Ascending aorta (tissue), 2 donors: ENCODE data around the gene HNF4A. TPM values are rescaled to one million over a fixed set of nuclear protein-coding genes. Genes with fewer than 3 reads are reported as not detected.

Experiments
- DNase-seq, 2 donors: peaks; one replicate each; pipeline ENCODE4 v3.0.0-alpha.2; 2019; ENCODE audit warnings: low spot score in 2 of 2
- H3K27ac ChIP-seq, 2 donors: fragments of 200-600 bp; sonication (generic); one replicate each; pipeline ENCODE4 v1.5.1; 2016 to 2017; ENCODE audit warnings: mild to moderate bottlenecking in 1 of 2
- H3K27me3 ChIP-seq: fragments of 200-600 bp; sonication (generic); one replicate; pipeline ENCODE4 v1.5.1; 2017
- H3K36me3 ChIP-seq, 2 donors: fragments of 200-600 bp; sonication (generic); one replicate each; pipeline ENCODE4 v1.5.1; 2016
- H3K4me1 ChIP-seq, 2 donors: fragments of 200-600 bp; sonication (generic); one replicate each; pipeline ENCODE4 v1.5.1; 2016 to 2017; ENCODE audit warnings: mild to moderate bottlenecking in 1 of 2
- H3K4me3 ChIP-seq, 2 donors: fragments of 200-600 bp; sonication (generic); one replicate each; pipeline ENCODE4 v1.5.1; 2016 to 2017; ENCODE audit warnings: mild to moderate bottlenecking in 1 of 2
- H3K9me3 ChIP-seq, 2 donors: fragments of 200-600 bp; sonication (generic); one replicate each; pipeline ENCODE4 v1.5.1; 2016
- CTCF ChIP-seq, 3 experiments: fragments of 200-600 bp in 2 of 3; fragments of 450-650 bp in 1 of 3; sonication (generic) in 2 of 3; IDR thresholded peaks; one replicate each; pipeline ENCODE4 v1.5.1; 2016 to 2019; ENCODE audit warnings: antibody characterized with exemption in 3 of 3, mild to moderate bottlenecking in 1 of 3, moderate library complexity in 1 of 3
- intact Hi-C: fragments of 100-400 bp; cut with DNase I; formaldehyde crosslinking; loops from one replicate; pipeline ENCODE4 v1.15.1; 2023
- total RNA-seq: library from RNA; depleted of rRNA; stranded (reverse); fragments of >200 nt; gene quantifications from one replicate; pipeline ENCODE4 v1.1.0, GENCODE V29; 2016

Gene HNF4A
- total RNA-seq, 1 donor from 2014 or later: not detected

- Histone ChIP-seq H3K27me3 (no peaks in the 10 kb centered on the region), H3K4me1 (no peaks in the 10 kb centered on the region), H3K9me3 (no peaks in the 10 kb centered on the region), H3K36me3 (no peaks in the 10 kb centered on the region), H3K4me3 (no peak overlapping the region), H3K27ac (no peak overlapping the region)
- intact Hi-C loops: no loop called here
- DNase-seq: no peak
- no peak for TF ChIP-seq CTCF (IDR thresholded peaks at IDR 0.05)
Observed at GRCh38 chr20:44331201-44331600, 24.3 kb upstream of the HNF4A start.

- H3K27me3 ChIP-seq: no peaks in the 10 kb centered on the region
- no peak overlapping the region for H3K27ac ChIP-seq
- H3K36me3 ChIP-seq: no peaks in the 10 kb centered on the region
- intact Hi-C loops: no loop called here
- H3K4me1 ChIP-seq: no peaks in the 10 kb centered on the region
- no peak overlapping the region for H3K4me3 ChIP-seq
- TF ChIP-seq CTCF (IDR thresholded peaks at IDR 0.05): no peak
- no peak for DNase-seq
- H3K9me3 ChIP-seq: no peaks in the 10 kb centered on the region
Observed at GRCh38 chr20:44334306-44334705, 21.2 kb upstream of the HNF4A start.

- Histone ChIP-seq H3K27ac (no peak overlapping the region), H3K4me3 (no peak overlapping the region), H3K9me3 (no peaks in the 10 kb centered on the region), H3K27me3 (no peaks in the 10 kb centered on the region), H3K36me3 (no peaks in the 10 kb centered on the region), H3K4me1 (no peaks in the 10 kb centered on the region)
- intact Hi-C loops: no loop called here
- no peak for TF ChIP-seq CTCF (IDR thresholded peaks at IDR 0.05)
- no peak for DNase-seq
Observed at GRCh38 chr20:44334709-44335108, 20.8 kb upstream of the HNF4A start.

- intact Hi-C loops: no loop called here
Observed at GRCh38 chr20:44335675-44336074, 19.8 kb upstream of the HNF4A start.

GRCh38 chr20:44336086-44336485, 19.4 kb upstream of the HNF4A start:
- intact Hi-C loops: no loop called here
- no peak overlapping the region for H3K27ac ChIP-seq
- no peak for TF ChIP-seq CTCF (IDR thresholded peaks at IDR 0.05)
- H3K27me3 ChIP-seq: no peaks in the 10 kb centered on the region
- H3K36me3 ChIP-seq: no peaks in the 10 kb centered on the region
- no peaks in the 10 kb centered on the region for H3K9me3 ChIP-seq
- no peaks in the 10 kb centered on the region for H3K4me1 ChIP-seq
- H3K4me3 ChIP-seq: no peak overlapping the region
- no peak for DNase-seq

More at GRCh38 chr20:44335675-44336074, 19.8 kb upstream of the HNF4A start:
- no peaks in the 10 kb centered on the region for H3K4me1 ChIP-seq
- no peak overlapping the region for H3K4me3 ChIP-seq
- no peak overlapping the region for H3K27ac ChIP-seq
- no peak for TF ChIP-seq CTCF (IDR thresholded peaks at IDR 0.05)
- H3K9me3 ChIP-seq: no peaks in the 10 kb centered on the region
- no peak for DNase-seq
- H3K27me3 ChIP-seq: no peaks in the 10 kb centered on the region
- H3K36me3 ChIP-seq: no peaks in the 10 kb centered on the region

- Histone ChIP-seq H3K27me3 (no peaks in the 10 kb centered on the region), H3K36me3 (no peaks in the 10 kb centered on the region), H3K9me3 (no peaks in the 10 kb centered on the region), H3K27ac (no peak within 1 kb of the TSS), H3K4me3 (no peak within 1 kb of the TSS), H3K4me1 (no peaks in the 10 kb centered on the region)
- no peak for DNase-seq
- intact Hi-C loops: no loop called here
- no peak for TF ChIP-seq CTCF (IDR thresholded peaks at IDR 0.05)
Observed at GRCh38 chr20:44336725-44337380, 18.6 kb upstream of the HNF4A start, which contains the start of gene R3HDML. Gene R3HDML (plus strand): TSS chr20:44337043. CDS start chr20:44337158, 115 bp downstream.
